ENCODE measurements around the gene FBRSL1. TPM values are rescaled to one million over a fixed set of nuclear protein-coding genes. Genes with fewer than 3 reads are reported as not detected.

FBRSL1 gene
- total and polyA plus RNA-seq, 9 of the 15 experiments (the other 6 are each of a cell fraction or from before 2014, with no cell fraction given): 0.24 to 129 (median 7.3) TPM

DNA sequence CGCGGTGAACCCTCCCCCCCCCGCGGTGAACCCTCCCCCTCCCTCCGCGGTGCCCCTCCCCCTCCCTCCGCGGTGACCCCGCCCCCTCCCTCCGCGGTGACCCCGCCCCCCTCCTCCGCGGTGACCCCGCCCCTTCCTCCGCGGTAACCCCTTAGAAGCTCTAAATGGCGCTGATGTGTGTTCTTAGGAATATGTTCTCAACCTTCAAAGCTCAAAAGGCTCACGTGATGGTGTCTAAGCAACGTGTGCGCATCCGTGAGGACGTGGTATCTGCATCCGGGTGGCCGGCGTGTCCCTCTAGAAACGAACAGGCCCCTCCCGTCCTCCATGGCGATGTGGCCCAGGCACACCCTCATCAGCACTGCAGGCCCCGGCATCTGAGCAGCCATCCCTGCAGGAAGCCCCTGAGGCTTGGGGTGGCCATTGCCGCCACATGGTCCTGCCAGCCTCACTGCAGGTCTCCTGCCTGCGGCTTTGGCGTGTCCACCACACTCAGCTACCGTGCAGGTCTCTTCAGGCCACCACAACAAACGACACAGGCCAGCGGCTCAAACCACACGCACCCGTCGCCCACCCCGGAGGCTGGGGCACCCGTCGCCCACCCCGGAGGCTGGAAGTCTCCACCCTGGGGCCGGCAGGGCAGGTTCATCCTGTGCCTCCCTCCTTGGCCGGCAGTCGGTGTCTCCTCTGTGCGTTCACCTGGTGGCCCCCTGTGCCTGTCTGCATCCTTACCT lies 14.5 kb upstream of the FBRSL1 start (continued):
- TF ChIP-seq ZNF318 (IDR thresholded peaks at IDR 0.05; ENCODE audit: borderline replicate concordance in 1 of 2, low read depth in 1 of 2) (no peak), NR2C1 (IDR thresholded peaks at IDR 0.05) (no peak; the same call in 1 of the 2 replicates), NR2C1 (tag; IDR thresholded peaks at IDR 0.05) (peak; percentile 51; the same call in 1 of the 2 replicates), ZNF507 (tag; conservative IDR thresholded peaks at IDR 0.05) (no peak), ARID1B (IDR thresholded peaks at IDR 0.05) (no peak), ZNF121 (CRISPR knock-in tag; conservative IDR thresholded peaks at IDR 0.05) (no peak), DPF2 (IDR thresholded peaks at IDR 0.05) (no peak), BRD9 (IDR thresholded peaks at IDR 0.05; ENCODE audit: low read depth, partially characterized antibody) (no peak), YY1 (IDR thresholded peaks at IDR 0.05; ENCODE audit: borderline replicate concordance in 1 of 3, control insufficient read depth in 1 of 3, extremely low read depth in 1 of 3, insufficient read depth in 3 of 3, insufficient read length in 1 of 3, insufficient replicate concordance in 2 of 3, low read depth in 1 of 3, low read length in 2 of 3) (peak in 1 of 3 experiments; percentile 34), TARDBP (IDR thresholded peaks at IDR 0.05) (no peak), XRCC4 (IDR thresholded peaks at IDR 0.05; ENCODE audit: extremely low read depth, insufficient read depth, insufficient read length) (no peak), POLR3A (IDR thresholded peaks at IDR 0.05; ENCODE audit: borderline replicate concordance, extremely low read depth, insufficient read depth, insufficient read length) (no peak), COPS2 (conservative IDR thresholded peaks at IDR 0.05) (no peak)
- TF ChIP-seq, protein P1, sequence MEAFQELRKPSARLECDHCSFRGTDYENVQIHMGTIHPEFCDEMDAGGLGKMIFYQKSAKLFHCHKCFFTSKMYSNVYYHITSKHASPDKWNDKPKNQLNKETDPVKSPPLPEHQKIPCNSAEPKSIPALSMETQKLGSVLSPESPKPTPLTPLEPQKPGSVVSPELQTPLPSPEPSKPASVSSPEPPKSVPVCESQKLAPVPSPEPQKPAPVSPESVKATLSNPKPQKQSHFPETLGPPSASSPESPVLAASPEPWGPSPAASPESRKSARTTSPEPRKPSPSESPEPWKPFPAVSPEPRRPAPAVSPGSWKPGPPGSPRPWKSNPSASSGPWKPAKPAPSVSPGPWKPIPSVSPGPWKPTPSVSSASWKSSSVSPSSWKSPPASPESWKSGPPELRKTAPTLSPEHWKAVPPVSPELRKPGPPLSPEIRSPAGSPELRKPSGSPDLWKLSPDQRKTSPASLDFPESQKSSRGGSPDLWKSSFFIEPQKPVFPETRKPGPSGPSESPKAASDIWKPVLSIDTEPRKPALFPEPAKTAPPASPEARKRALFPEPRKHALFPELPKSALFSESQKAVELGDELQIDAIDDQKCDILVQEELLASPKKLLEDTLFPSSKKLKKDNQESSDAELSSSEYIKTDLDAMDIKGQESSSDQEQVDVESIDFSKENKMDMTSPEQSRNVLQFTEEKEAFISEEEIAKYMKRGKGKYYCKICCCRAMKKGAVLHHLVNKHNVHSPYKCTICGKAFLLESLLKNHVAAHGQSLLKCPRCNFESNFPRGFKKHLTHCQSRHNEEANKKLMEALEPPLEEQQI (IDR thresholded peaks at IDR 0.05): no peak
- TF ChIP-seq, protein P2, sequence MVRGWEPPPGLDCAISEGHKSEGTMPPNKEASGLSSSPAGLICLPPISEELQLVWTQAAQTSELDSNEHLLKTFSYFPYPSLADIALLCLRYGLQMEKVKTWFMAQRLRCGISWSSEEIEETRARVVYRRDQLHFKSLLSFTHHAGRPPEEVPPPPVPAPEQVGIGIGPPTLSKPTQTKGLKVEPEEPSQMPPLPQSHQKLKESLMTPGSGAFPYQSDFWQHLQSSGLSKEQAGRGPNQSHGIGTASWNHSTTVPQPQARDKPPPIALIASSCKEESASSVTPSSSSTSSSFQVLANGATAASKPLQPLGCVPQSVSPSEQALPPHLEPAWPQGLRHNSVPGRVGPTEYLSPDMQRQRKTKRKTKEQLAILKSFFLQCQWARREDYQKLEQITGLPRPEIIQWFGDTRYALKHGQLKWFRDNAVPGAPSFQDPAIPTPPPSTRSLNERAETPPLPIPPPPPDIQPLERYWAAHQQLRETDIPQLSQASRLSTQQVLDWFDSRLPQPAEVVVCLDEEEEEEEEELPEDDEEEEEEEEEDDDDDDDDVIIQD (CRISPR knock-in tag; IDR thresholded peaks at IDR 0.05): 0 out of 2 replicates have a peak, but pooled peaks have one; percentile 31
